HL-60 (cell line): ENCODE measurements around the gene TMED8.

Source experiments
- CTCF ChIP-seq: IDR thresholded peaks from one replicate; pipeline ENCODE4 v1.5.1; 2011; ENCODE audit warnings: low read length, control low read depth, inconsistent platforms; ENCODE audit not compliant: insufficient read depth
- REST ChIP-seq: IDR thresholded peaks from 2 replicates; pipeline ENCODE4 v1.6.1; 2012; ENCODE audit warnings: low read depth; ENCODE audit not compliant: insufficient replicate concordance

- TF ChIP-seq REST (no peak), CTCF (no peak)
These were observed 23.3 kb upstream of the TMED8 start for GRCh38 chr14:77400216-77400615.
